Activated naive CD8-positive, alpha-beta T cell treated with anti-CD3 and anti-CD28 coated beads for 36 hours (primary cell): ENCODE data around the gene SDF4. TPM values are rescaled to one million over a fixed set of nuclear protein-coding genes. Genes with fewer than 3 reads are reported as not detected.

Experiments used
- DNase-seq: peaks from one replicate; pipeline ENCODE4 v3.0.0; 2021
- H3K27ac Mint-ChIP-seq: one replicate; pipeline ENCODE4 v1.8.0; 2022; ENCODE audit warnings: mild to moderate bottlenecking, moderate library complexity, mixed read lengths
- H3K27me3 Mint-ChIP-seq: one replicate; pipeline ENCODE4 v1.8.0; 2022; ENCODE audit warnings: mild to moderate bottlenecking, mixed read lengths
- H3K36me3 Mint-ChIP-seq: one replicate; pipeline ENCODE4 v1.8.0; 2021; ENCODE audit warnings: mild to moderate bottlenecking, mixed read lengths
- H3K4me1 Mint-ChIP-seq: one replicate; pipeline ENCODE4 v1.8.0; 2021; ENCODE audit warnings: mixed read lengths
- H3K4me3 Mint-ChIP-seq: one replicate; pipeline ENCODE4 v1.8.0; 2022; ENCODE audit warnings: mild to moderate bottlenecking, moderate library complexity, mixed read lengths
- H3K9me3 Mint-ChIP-seq: one replicate; pipeline ENCODE4 v1.8.0; 2022; ENCODE audit warnings: mixed read lengths
- total RNA-seq, 2 experiments: library from RNA; stranded (reverse); gene quantifications; one replicate each; pipeline ENCODE4 v1.2.3, GENCODE V29; 2021

Gene SDF4
- total RNA-seq, 2 experiments from 2014 or later = 85.9 to 95.9 TPM

DNA sequence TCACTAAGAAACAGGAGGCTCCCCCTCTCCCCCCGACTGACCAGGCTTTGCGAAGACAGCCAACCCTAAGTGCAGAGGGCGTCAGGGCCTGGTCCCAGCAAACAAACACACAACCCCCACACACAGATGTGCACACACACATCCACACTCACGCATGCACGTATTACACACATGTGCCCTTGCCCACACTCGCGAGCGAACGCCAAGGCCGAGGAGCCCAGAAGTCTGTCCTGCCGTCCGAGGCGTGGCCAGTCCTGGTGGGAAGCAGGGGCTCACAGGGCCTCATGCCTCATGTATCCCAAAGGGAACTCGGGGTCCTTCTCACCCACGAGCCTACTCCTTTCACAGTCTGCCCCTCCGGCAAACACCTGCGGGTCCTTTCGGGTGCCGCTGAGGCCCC lies 2.0 kb downstream of the SDF4 start:
- Mint-ChIP-seq H3K36me3 (peaks cover 43% of the 10 kb centered on the region), H3K4me1 (peaks cover 26% of the 10 kb centered on the region), H3K27me3 (no peaks in the 10 kb centered on the region), H3K27ac (no peak overlapping the region), H3K9me3 (no peaks in the 10 kb centered on the region), H3K4me3 (peak overlapping the region; percentile 93)
- no peak for DNase-seq

DNA sequence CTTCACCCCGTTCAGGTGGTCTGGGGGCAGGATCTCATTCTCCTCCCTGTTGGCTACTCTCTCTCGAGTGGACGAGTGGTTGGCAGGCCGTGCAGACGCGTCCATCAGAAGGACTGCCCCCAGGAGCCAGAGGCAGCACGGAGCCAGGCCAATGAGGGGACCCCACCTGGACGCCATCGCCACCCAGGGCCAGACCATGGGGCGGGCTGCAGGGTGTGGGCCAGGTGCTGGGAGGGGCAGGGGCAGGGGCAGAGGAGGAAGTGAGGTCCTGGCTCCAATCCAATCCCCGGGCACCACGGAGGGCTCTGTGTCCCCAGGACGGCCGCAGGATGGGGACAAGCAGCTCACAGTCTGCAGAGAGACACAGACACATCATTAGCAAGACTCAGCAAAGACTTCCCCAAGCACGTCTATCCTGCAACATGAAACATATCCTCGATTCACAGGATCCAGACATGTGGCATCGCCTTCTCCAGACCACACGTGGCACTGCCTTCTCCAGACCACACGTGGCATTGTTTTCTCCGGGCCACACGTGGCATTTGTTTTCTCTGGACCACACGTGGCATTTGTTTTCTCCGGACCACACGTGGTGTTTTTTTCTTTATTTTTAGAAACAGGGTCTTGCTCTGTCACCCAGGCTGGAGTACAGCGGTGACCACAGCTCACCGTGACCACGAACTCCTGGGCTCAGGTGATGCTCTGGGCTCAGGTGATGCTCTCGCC lies 3.0 kb downstream of the SDF4 start:
- DNase-seq = no peak
- Mint-ChIP-seq H3K27ac (no peak overlapping the region), H3K27me3 (no peaks in the 10 kb centered on the region), H3K9me3 (no peaks in the 10 kb centered on the region), H3K36me3 (peaks cover 35% of the 10 kb centered on the region), H3K4me3 (no peak overlapping the region), H3K4me1 (peaks cover 17% of the 10 kb centered on the region)

DNA sequence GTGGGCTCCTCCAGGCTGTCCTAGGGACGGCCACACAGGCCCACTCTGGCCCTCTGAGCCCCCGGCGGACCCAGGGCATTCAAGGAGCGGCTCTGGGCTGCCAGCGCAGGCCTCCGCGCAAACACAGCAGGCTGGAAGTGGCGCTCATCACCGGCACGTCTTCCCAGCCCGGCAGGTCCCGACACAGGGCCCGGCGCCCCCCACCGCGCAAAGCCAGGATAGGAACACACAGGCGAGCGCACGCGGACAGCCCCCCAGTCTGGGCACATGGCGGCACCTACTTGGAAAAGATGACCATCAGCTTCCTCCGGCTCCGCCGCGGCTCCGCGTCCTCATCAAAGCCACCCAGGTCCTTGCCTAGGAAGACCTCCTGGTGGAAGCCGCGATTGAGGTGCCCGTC lies 3.6 kb downstream of the SDF4 start:
- H3K27ac Mint-ChIP-seq = no peak overlapping the region
- H3K9me3 Mint-ChIP-seq = no peaks in the 10 kb centered on the region
- peaks cover 13% of the 10 kb centered on the region for H3K4me1 Mint-ChIP-seq
- no peaks in the 10 kb centered on the region for H3K27me3 Mint-ChIP-seq
- no peak for DNase-seq
- H3K36me3 Mint-ChIP-seq = peaks cover 32% of the 10 kb centered on the region
- H3K4me3 Mint-ChIP-seq = no peak overlapping the region

DNA sequence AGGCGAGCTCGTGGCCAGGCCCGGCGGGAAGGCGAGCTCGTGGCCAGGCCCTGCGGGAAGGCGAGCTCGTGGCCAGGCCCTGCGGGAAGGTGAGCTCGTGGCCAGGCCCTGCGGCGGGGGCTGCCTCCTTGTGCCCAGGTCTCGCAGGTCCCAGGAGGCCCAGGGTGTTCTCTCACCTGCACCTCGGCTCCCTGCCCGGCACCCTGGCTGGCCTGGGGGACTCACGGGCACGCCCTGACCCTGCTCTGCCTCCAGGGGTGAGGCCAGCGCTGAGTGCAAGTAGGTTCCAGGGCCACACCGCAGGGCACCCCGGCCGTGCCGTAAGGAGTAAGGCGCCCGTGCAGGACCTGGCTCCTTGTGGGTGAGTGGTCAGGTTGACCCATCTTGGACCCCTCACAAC lies 4.4 kb downstream of the SDF4 start:
- H3K36me3 Mint-ChIP-seq = peaks cover 38% of the 10 kb centered on the region
- H3K4me3 Mint-ChIP-seq = no peak overlapping the region

DNA sequence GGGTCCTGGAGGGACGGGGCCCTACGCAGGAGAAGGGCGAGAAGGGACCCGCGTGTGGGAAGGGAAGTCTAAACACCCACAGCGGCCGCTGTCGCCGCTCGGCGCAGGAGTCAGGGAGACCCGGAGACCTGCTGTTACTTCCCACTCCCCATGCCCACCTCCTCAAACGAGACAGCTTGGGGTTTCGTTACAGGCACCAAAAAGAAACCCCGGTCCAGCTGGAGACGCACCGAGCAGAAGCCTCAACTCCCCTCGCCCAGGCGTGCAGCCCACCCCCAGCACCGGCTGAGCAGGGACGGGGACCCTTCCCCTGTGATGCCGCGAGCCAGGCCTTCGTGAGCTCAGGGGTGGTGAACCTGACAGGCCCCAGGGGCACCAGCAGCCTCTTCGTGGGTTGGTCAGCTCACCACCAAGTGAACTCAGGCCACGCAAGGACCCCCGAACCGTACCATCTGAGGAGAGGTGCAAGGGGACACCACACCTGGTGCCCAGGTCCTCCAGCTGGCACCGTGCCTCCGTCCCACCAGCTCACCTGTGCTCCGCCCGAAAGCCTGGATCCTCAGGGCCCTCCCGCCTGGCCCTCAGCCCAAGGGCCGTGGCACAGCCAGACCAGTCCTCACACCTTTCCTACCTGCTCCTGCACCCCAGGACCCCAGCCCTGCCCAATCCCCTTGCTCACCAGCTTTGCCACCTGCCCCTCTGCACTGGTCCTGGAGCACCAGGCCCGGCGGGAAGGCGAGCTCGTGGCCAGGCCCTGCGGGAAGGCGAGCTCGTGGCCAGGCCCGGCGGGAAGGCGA lies 5.0 kb downstream of the SDF4 start:
- no peak for DNase-seq
- Mint-ChIP-seq H3K4me1 (peaks cover 13% of the 10 kb centered on the region), H3K27me3 (no peaks in the 10 kb centered on the region), H3K27ac (no peak overlapping the region), H3K9me3 (no peaks in the 10 kb centered on the region), H3K4me3 (no peak overlapping the region), H3K36me3 (peaks cover 38% of the 10 kb centered on the region)

More for the DNA sequence above, 4.4 kb downstream of the SDF4 start:
- Mint-ChIP-seq H3K27me3 (no peaks in the 10 kb centered on the region), H3K9me3 (no peaks in the 10 kb centered on the region), H3K27ac (no peak overlapping the region), H3K4me1 (peaks cover 13% of the 10 kb centered on the region)
- DNase-seq = no peak

DNA sequence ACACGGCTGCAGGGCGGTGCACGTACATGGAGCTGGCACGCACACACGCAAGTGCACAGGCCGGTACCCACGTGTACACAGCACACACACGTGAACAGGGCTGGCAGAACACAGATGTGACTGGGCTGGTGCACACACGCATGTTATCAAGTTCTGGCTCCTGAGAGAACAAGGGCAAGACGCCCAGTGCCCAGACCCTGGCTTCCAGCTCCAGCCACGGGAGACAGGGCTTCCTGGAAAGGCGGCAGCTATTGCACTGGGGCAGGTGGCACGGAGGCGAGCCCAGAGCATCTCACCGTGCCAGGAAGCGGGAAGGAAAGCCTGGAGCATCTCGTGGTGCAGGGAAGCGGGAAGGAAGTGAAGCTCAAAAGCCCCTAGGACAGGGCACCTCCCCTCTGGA lies 5.9 kb downstream of the SDF4 start:
- H3K27me3 Mint-ChIP-seq = no peaks in the 10 kb centered on the region
- H3K27ac Mint-ChIP-seq = no peak overlapping the region
- no peak overlapping the region for H3K4me3 Mint-ChIP-seq
- H3K36me3 Mint-ChIP-seq = peaks cover 36% of the 10 kb centered on the region
- no peak for DNase-seq
- H3K9me3 Mint-ChIP-seq = no peaks in the 10 kb centered on the region
- peaks cover 13% of the 10 kb centered on the region for H3K4me1 Mint-ChIP-seq

DNA sequence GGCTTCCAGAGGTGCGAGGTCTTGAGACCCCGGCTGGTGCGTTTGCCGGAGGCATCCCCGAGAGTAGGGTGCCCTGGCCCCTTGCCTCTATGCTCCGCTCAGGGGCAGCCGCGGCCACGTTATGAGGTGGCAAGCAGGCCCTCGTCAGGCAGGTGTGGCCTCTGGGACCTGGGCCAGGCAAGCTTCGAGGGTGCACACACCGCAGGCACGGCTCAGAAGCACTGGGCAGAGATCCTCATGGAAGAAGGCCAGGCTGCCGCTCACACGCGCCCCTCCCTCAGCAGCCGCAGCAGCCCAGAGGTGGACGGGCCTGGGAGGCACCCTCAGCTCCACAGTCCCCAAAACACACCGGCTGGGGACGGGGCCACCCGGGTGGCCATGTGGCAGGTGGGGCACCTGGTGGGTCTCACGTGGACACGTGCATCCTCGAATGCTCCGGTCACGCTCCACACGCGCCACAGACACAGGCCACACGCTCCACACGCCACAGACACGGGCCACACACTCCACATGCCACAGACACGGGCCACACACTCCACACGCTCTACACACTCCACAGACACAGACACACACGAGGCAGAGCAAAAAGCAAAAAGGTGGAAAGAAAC lies 6.5 kb downstream of the SDF4 start:
- Mint-ChIP-seq H3K4me1 (peaks cover 9% of the 10 kb centered on the region), H3K36me3 (peaks cover 31% of the 10 kb centered on the region), H3K9me3 (no peaks in the 10 kb centered on the region), H3K27ac (no peak overlapping the region), H3K27me3 (no peaks in the 10 kb centered on the region), H3K4me3 (no peak overlapping the region)
- DNase-seq = no peak

DNA sequence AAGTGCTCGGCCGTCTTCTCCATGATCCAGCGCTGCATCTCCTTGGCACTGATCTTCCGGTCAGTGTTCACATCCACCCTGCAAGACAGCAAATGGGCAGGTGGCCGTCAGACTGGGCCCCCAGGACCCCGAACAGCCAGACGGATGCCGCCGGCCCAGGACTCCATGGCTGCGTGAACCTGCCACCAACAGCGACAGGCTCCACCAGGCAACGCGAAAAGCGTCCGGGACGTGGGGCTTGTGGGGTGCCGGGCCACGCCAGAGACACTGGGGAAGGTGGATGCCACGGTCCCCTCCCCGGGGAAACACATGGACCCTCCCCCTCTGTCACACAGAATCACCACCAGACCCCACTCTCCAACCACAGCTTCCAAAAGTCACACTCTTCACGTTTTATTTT lies 7.9 kb downstream of the SDF4 start:
- Mint-ChIP-seq H3K4me3 (no peak overlapping the region), H3K4me1 (no peaks in the 10 kb centered on the region), H3K27ac (no peak overlapping the region), H3K27me3 (no peaks in the 10 kb centered on the region), H3K9me3 (no peaks in the 10 kb centered on the region), H3K36me3 (peaks cover 20% of the 10 kb centered on the region)
- no peak for DNase-seq

DNA sequence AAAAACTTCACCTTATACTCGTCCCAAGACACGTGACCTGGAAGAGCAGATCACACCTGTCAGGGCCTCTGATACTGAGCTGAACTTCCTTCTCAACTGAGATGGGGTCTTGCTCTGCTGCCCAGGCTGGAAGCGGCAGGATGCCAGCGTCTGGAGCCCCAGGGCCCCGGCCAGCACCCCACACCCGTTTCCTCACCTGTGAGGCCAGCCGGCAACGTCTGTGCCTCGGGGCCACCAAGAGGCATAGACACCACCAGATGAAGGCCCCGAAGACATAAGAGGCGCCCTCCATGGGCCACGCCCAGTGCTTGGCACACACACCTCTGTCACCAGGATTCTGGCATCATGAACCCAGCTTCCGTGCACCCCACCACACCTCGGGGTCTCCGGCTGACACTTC lies 8.5 kb downstream of the SDF4 start:
- Mint-ChIP-seq H3K36me3 (peaks cover 19% of the 10 kb centered on the region), H3K27ac (no peak overlapping the region), H3K4me1 (no peaks in the 10 kb centered on the region)

DNA sequence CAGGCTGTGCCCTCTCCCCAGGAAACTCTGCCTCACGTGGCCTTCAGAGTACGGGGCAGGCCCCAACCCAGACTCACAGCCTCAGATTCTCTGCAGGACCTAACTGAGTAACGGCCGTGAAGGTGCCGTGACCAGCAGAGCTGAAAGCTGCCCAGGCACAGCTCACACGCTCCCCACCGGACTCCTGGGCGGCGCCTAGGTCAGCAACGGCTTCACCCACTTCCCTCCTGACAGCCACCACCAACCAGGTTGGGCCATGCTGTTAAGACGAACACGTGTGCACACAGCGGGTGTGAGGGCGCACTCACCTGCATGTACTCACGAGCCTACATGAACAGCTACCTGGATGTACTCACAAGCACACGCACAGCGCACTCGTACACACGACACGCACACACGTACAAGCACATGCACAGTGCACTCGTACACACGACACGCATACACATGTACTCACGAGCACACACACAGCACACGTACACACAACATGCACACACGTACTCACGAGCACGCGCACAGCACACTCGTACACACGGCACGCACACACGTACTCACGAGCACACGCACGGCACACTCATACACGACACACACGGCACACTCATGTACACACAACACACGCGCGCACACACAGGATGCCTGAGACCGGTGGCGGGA lies 9.1 kb downstream of the SDF4 start:
- Mint-ChIP-seq H3K9me3 (no peaks in the 10 kb centered on the region), H3K27ac (no peak overlapping the region), H3K27me3 (no peaks in the 10 kb centered on the region), H3K4me1 (peaks cover 4% of the 10 kb centered on the region), H3K36me3 (peaks cover 24% of the 10 kb centered on the region), H3K4me3 (no peak overlapping the region)
- DNase-seq = no peak

More for the DNA sequence above, 8.5 kb downstream of the SDF4 start:
- Mint-ChIP-seq H3K27me3 (no peaks in the 10 kb centered on the region), H3K4me3 (no peak overlapping the region), H3K9me3 (no peaks in the 10 kb centered on the region)
- DNase-seq = no peak

DNA sequence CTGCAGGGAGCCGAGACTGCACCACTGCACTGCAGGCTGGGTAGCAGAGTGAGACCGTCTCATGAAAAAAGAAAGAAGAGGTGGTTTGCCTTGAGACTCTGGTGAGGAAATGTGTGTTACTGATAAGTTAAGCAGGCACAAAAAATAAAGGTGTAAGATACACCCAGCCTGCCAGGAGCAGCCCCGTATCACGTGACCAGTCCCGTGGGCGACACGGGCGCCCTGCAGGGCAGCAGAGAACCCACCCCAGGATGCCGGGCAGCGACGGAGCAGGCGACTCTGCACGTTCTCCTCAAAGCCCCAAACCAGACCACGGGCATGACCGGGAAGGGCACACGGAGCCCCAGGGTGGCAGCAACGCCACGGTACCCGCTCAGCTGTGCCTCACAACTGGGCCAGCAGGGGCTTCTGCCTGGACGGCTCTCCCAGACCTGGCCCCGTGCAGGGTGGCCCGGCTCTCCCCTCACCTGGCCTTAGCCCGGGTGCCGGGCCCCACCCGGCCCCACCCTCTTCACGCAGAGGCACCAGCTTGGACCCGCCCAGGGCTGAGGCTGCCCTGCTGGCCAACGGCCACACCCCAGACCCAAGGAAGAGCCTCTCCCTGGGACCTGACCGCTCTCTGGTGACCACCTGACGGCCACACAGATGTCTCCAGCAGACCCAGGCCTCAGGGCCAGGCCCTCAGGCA lies 9.8 kb downstream of the SDF4 start:
- DNase-seq = no peak
- H3K27me3 Mint-ChIP-seq = no peaks in the 10 kb centered on the region
- no peak overlapping the region for H3K4me3 Mint-ChIP-seq
- no peak overlapping the region for H3K27ac Mint-ChIP-seq
- H3K36me3 Mint-ChIP-seq = peaks cover 26% of the 10 kb centered on the region
- no peaks in the 10 kb centered on the region for H3K9me3 Mint-ChIP-seq
- H3K4me1 Mint-ChIP-seq = peaks cover 6% of the 10 kb centered on the region

DNA sequence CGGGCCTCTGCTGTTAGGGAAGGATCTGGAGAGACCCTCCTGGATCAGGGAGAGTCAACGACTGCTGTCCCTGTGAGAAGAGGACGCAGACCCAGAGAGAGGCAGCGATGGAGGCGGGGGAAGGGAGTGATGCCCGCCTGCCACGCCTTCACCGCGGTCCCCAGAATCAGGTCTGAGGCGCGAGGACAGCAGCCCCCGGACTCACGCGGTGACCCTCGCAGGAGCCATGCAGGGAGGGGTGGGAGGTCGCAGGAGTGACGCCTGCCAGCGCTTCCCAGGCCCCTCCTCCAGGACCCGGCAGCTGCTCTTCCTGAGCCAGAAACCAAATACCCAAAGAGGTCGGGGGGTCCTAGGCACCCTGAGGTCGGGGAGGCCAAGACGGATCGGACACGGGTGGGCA lies 11.6 kb downstream of the SDF4 start:
- Mint-ChIP-seq H3K27ac (no peak overlapping the region), H3K36me3 (peaks cover 27% of the 10 kb centered on the region), H3K27me3 (no peaks in the 10 kb centered on the region), H3K9me3 (no peaks in the 10 kb centered on the region), H3K4me3 (no peak overlapping the region), H3K4me1 (peaks cover 17% of the 10 kb centered on the region)
- DNase-seq = no peak

DNA sequence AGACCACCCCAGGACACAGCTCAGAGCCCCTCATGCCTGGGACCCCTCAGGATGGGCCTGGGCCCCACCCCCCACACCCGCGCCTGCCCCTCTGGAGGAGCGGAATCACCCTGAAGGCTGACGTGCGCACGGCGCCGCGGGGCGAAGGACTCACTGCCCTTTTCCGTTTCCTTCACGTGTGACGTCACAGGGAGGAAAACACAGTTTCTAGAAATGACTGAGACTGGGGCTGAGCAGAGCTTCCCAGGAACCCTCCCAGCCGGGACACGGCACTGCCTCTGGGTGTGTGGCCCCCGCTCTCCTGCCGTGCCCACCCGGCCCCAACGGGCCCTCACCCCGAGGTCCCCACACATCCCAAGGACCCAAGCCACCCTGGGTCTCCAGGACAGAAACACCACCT lies 12.5 kb downstream of the SDF4 start:
- Mint-ChIP-seq H3K27ac (no peak overlapping the region), H3K4me3 (no peak overlapping the region), H3K9me3 (no peaks in the 10 kb centered on the region), H3K27me3 (no peaks in the 10 kb centered on the region), H3K36me3 (peaks cover 28% of the 10 kb centered on the region), H3K4me1 (peaks cover 25% of the 10 kb centered on the region)
- DNase-seq = no peak

DNA sequence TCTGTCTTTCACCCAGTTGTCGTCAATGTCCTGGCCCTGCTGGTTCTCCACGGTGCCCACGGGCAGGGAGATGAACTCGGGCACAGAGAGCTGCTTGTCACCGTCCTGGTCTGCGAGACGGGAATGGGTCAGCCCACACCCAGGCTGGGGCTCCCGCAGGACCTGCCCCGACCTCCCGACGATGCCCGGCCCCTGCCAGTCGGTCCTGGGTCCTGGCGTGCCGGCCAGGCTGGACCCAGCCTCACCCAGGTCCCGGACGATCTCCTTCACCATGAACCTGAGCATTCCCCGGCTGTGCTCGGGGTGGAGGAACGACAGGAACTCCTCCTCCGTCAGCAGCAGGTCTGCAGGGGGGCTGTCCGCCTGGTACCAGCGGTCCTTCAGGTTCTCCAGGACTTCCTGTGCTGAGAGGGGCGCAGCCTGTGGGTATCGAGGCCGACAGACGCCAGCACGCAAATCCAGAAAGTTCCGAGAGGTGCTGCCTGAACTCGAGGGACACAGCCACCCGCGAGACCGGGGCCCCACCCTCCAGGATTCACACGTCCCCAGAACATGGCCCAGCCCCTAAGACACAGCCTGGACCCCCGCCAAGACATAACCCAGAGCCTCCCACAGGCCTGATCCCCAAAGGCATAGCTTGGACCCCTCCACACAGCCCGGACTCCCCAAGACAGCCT lies 13.1 kb downstream of the SDF4 start:
- no peak for DNase-seq
- H3K27me3 Mint-ChIP-seq = no peaks in the 10 kb centered on the region
- H3K4me1 Mint-ChIP-seq = peaks cover 28% of the 10 kb centered on the region
- H3K36me3 Mint-ChIP-seq = peaks cover 26% of the 10 kb centered on the region
- no peaks in the 10 kb centered on the region for H3K9me3 Mint-ChIP-seq
- no peak overlapping the region for H3K27ac Mint-ChIP-seq
- no peak overlapping the region for H3K4me3 Mint-ChIP-seq
